GM21390 (cell line): Measurements from ENCODE around the gene CCDC120.

Source experiments
- ATAC-seq: cut with Tn5 transposase; IDR thresholded peaks from one replicate; pipeline ENCODE4 v1.9.1; 2021; ENCODE audit not compliant: unreplicated experiment

The CCDC120 gene

DNA sequence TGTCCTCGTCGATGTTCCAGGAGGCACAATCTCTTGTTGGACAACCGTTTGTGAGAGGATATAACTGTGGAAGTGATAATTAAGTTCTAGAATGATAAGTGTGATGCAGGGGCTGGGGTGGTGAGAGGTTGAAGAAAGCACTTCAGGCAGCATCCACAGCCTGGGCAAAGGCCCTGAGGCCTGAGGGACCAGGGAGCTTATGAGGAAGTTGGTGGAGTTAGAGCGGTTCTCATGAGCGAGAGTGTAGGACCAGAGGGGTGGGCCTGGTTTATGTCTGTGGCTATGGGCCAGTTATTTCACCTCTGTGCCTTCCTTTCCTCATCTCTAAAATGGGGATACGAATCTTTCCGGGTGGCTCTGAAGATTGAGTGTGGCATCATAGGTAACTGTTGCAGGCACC lies 2.7 kb downstream of the CCDC120 start:
- no peak for ATAC-seq

DNA sequence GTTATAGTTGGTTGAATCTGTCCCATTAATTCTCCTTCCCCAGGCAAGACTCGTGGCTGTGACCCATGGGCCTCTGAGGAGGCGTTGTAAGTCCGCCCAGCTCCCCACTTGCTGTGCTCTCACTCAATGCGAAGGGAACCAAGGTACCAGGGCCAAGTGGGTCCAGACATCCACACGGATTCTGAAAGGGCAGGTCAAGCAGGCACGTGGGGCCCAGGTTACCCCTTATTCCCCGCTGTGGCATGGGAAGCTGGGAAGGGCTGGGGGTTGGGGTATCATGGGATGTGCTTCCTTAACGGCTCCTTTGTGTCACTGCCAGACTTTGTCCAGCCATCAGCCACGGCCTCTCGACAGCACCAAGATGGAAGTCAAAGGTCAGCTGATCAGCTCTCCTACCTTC lies 3.1 kb downstream of the CCDC120 start:
- ATAC-seq, result no peak

DNA sequence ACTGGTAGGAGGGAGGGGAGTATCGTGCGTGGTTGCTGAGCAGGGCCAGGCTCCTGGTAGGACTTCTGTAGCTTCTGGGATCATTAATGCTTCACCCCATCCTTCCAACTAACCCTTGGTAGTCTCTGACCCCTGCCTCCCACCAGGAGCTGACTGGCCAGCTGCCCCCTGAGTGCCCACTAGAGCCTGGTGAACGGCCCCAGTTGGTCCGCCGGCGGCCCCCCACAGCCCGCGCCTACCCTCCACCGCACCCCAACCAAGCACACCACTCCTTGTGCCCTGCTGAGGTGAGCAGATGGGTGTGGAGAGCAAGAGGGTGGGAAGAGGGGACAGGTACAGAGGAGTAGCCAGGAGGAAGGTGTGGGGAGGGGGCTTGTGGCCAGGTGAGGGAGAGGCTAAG lies 4.9 kb downstream of the CCDC120 start:
- ATAC-seq, result no peak

DNA sequence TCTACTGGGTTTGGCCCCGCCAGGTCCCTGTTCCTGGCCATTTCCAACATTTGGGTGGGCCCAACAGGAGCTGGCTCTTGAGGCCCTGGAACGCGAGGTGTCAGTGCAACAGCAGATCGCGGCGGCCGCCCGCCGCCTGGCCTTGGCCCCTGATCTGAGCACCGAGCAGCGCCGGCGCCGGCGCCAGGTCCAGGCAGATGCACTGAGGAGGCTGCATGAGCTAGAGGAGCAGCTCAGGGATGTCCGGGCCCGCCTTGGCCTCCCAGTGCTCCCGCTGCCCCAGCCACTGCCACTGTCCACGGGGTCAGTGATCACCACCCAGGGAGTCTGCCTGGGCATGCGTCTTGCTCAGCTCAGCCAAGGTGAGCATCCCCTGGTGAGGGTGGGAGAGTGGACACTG lies 5.5 kb downstream of the CCDC120 start:
- no peak for ATAC-seq

DNA sequence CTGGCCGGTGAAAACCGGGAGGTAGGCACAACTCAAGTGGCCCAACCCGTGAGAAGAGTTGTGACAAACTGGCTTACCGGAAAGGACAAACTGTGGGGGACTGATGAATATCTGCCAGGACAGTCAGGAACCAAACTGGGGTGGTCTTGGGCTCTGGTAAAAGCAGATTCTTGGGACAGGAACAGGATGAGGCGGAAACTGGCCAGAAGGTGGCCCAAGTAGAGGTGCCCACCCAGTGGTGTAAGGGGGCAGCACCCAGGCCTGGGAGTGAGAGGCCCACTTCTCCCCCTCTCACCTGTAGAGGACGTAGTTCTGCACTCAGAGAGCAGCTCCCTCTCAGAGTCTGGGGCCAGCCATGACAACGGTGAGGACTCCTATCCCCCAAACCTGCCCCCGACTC lies 5.9 kb downstream of the CCDC120 start:
- no peak for ATAC-seq

DNA sequence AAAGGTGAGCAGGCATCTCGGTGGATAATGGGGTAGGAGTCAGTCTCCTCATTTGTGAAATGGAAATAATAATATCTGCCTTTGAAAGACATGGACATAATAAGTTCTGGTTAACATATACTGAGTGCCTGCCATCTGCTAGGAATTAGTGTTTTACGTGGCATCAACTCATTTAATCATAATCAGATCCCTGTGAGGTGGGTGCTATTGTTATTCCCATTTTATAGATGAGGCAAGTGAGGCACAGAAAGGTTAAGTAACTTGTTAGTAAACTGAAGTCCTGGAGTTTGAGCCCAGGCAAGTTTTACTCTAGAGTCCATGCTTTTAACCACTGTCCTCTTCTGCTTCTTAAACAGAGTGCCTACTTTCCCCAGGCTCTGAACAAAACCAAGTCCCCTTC lies 7.5 kb downstream of the CCDC120 start:
- no peak for ATAC-seq

DNA sequence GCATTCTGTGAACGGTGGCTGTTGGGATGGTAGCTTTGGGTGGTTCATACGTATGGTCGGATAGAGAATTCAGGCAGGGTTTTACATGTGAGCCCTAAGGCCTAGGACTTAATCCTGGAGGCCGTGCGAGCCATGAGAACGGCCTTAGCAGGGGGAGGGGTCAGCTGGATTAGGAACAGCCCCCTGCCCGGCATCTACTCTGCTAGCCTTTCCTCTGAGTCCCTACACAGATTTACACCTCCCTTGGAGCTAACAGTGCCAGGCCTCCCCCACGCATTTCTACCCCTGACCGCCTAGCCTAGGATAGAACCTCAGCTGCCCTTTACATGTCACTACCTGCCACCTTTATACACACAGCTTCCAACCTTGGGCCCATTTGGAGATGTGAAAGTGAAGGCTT lies 7.9 kb downstream of the CCDC120 start:
- ATAC-seq, result no peak

DNA sequence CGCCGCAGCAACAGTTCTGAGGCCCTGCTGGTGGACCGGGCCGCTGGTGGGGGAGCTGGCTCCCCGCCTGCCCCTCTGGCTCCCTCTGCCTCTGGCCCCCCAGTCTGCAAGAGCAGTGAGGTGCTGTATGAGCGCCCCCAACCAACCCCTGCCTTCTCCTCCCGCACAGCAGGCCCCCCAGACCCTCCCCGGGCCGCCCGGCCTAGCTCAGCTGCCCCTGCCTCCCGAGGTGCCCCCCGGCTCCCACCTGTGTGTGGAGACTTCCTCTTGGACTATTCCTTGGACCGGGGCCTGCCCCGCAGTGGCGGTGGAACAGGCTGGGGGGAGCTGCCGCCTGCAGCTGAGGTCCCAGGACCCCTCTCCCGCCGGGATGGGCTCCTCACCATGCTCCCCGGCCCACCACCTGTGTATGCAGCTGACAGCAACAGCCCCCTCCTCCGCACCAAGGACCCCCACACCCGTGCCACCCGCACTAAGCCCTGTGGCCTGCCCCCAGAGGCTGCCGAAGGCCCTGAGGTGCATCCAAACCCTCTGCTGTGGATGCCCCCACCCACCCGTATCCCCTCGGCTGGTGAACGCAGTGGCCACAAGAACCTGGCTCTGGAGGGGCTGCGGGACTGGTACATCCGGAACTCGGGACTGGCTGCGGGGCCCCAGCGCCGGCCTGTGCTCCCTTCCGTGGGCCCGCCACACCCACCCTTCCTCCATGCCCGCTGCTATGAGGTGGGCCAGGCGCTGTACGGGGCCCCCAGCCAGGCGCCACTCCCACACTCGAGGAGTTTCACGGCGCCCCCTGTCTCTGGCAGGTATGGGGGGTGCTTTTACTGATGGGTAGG lies 8.7 kb downstream of the CCDC120 start:
- no peak for ATAC-seq

DNA sequence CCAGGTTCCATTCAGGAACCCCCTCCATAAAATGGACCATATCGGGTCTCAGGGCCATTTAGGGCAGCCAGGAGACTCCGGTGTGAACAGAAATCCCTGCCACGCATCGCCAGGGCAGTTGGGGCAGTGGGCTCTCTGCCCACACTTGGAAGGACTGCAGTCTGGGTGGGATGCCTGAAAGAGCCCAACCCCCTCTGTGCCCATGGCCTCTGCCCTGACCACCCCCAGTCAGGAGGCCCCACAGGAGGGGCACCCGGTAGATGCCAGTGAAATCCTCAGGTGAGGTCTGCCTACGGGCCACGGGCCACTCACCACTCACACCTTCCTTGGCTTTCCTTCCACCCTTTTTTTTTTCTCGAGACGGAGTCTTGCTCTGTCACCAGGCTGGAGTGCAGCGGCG lies 10.2 kb downstream of the CCDC120 start:
- ATAC-seq, result no peak

DNA sequence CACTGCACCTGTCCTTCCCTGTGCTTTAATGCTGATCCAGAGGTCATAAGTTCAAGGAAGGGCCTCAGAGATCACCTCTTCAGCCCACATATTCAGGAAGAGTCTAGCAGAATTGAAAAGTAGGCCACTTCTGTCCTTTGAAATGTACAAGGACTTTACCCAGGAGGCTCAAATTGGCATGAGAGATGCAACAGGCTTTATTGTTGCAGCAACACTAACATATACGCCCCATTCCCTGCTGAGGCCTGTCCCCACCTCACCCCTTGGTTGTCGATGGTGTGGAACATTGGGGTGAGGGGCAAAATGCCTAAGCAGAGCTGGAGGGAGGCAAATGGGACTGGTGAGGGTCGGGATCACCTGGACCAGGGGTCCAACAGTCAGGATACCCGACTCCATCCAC lies 12.2 kb downstream of the CCDC120 start:
- no peak for ATAC-seq

DNA sequence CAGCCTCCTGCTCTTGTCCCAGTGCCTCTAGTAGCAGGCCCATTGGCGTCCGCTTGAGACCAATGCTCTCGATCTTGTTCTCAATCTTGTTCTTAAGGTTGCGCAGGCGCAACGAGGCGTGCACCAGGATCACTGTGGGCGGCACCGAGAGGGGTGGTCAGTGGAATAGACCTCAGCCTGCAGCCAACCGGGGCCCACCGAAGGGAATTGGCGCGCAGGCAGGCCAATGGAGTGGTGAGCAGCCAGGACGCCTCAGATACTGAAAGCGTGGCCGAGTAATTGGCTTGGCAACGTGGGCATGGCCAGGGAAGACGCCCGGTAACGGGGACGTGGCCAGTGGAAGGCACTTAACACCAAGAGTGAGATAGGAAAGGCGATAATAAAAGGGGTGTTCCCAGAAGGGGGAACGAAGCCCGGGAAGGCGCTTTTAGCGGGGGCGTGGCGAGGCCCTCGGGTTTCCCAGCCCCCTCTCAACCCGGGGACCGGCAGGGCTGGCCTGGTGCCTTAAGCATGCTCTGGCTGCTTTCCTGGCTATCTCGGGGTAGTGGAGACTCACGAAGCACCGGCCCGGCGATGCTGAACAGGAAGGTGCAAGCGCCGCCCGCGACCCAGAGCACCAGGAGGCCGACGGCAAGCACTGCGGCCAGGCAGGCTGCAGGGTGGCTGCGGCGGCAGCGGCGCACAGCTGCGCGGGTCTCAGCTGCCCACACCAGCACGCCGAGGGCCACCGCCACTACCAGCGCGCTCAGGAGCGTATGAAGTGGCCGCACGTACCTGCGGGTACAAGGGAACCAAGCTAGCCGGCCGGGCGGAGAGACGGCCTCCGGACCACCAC lies 13.3 kb downstream of the CCDC120 start:
- ATAC-seq, result no peak

DNA sequence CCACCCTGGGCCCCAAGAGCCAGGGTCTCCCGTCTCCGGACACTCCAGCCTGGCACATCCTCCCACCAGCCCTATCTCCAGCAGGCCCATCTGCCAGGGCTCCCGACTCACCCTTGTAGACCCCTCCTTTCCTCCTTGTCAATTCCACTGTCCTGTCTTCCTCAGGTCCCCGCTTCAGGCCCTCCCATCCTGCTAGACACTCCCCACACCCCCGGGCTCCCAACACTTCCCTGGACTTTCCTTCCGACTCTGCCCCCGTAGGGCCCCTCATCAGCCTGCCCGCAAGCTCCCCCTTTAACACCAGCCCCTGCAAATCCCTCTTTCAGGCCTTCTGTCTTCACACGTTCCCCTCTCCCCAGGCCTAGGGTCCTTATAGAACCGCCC lies 13.9 kb downstream of the CCDC120 start:
- no peak for ATAC-seq

DNA sequence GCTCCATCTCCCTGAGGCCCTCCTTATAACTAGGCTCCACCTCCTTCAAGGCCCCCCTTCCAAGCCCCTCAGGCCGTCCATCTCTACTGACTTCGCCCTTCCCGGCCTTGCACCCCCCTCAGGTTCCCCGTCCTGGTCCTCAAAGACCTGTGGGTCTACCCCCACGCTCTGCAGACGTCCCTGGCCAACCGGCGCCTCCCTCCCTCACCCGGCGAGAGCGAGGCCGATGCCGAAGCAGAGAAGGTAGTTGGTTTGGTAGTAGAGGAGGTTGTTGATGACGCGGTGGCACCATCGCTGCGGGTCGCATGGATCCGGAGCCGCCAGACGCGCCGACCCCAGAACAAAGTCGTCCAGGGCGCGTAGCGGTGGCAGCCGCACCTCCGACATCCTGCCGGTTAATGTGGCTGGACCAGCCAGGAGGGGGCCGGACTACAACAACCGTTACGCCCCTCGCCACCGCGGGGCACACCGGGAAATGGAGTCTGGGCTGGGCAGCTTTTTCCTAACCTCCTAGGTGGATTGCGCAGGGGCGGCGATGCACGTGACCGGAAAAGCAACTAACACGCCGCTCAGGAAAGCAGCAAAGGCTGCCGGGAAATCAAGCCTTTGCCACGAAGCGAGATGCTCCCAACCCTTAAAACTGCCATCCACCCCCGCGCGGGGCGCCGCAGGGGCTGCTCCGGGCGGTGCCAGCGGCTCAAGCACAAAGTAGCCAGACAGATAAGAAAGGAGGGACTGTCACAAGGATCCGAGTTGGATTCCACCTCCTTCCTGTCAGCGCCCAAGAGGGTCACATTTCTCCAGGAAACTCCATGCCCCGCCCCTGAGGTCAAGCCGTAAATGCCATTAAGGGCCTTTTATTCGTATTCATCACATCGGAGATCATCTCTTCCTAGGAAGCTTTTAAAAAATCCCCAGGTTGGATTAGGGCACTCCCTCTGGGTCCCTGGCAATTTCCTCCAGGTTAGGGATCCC lies 15.1 kb downstream of the CCDC120 start, which contains the start of gene PRAF2:
Gene PRAF2, minus strand, starts transcription at position 402 of the 975 bp plus-strand sequence. Its CDS starts 15 bp downstream, at position 387.
- ATAC-seq, result peak; percentile 95

DNA sequence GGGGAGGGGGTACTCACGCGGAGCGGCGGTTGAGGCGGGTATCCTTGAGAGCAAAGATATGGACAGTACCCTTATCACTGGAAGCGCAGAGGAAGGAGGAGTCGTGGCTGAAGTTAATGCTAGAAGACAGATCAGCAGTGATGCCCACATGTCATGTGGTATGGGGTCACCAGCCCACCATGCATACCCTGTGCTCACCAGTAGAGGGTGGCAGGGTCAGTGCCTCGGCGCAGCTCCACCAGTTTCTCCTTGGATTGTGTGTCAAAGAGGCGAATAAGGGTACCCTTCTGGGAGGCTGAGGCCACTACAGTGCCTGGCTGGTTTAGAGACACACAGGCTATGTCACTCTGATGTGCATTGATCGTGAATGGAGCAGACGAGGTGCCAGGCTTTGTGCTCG lies 16.5 kb downstream of the CCDC120 start:
- ATAC-seq, result no peak

DNA sequence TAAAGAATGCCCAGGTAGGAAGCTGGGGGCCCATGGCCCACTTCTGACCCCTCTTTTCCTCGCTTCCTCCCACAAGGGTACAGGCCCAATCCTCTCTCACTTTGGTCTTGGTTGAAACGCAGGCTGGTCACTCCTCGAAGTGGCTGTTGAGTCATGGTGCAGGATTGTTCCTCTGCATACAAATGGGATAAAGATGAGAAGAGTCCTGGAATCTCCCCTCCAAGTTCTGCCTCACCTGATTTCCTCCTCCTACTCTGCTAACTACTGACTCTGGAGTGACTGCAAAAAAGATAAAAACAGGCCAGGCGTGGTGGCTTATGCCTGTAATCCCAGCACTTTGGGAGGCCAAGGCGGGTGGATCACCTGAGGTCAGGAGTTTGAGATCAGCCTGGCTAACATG lies 19.1 kb downstream of the CCDC120 start:
- no peak for ATAC-seq

DNA sequence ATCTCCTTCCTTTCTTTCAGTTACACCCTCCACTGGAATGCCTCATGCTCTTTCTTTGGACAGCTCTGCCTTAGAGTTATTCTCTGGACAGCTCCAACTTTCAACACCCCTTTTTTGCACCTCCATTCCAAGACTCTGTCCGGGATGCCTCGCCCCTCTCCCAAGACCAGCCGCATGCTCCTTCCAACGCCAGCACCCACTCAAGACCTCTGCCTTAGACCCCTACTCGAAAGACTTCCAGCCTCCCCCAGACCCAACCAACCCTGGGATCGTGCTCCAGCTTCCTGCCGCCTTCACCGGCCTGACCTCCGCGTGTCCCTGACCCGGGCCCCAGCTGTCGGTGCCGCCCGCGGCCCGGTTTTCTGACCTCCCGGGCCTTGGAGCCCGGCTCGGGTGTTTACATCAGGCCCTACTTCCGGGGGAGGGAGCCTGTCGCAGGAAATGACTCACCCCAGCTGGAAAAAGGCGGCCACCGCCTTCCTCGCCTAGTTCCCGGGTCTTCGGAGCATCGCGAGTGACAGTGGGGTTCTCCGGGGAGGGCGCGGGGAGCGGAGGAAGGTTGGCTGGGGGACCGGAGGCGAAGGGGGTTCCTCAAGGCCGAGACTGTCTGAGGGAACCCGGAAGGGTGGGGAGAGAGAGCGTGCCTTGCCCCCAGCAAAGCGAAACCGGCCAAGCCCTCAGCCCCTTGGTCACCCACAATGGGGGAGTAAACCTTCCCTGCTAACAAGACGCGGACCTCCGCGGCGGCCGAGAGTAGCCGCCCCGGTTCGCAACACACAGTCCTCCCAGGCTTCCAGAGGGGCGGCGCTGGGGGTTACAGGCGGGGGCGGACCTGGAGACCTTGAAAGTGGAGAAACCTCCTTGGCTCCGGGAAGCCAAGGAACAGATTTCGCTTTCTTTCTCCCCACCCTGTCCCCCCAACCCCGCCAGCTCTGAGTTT lies 21.0 kb downstream of the CCDC120 start, which contains the start of gene WDR45:
Gene WDR45, minus strand, starts transcription at position 399 of the 940 bp plus-strand sequence. CDS start 1,792 bp downstream, outside the sequence.
- ATAC-seq, result peak; percentile 81

DNA sequence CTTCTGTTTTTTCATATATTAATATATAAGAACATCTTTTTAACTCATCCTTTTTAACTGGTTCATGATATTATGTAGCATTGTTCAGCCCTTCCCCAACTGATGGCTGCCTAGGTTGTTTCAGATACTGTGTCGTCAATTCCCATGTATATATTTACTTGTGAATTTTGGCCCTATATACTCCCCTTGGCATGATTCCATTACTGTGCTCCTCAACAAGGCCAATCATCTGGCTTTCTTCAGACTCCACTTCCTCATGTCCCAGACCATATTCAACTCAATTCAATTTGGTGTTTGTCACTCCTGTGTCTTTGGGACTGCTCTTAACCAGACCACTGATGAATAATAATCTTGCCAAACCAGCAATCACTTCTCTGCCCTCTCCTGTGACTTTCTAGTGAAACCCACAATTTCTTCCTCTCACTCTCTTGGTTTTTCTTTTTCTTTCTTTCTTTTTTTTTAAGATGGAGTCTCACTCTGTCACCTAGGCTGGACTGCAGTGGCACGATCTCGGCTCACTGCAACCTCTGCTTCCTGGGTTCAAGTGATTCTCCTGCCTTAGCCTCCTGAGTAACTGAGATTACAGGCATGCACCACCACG lies 23.6 kb downstream of the CCDC120 start:
- ATAC-seq, result no peak

DNA sequence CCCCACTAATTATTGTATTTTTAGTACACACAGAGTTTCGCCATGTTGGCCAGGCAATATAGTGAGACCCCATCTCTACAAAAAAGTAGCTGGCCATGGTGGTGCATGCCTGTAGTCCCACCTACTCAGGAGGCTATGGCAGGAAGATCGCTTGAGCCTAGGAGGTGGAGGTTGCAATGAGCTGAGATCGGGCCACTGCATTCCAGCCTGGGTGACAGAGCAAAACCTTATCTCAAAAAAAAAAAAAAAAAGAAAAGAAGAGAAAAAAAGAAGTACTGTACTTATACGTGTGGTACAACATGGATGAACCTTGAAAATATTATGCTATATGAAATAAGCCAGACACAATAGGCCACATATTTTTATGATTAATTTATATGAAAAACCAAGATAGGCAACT lies 30.8 kb downstream of the CCDC120 start:
- ATAC-seq, result no peak

DNA sequence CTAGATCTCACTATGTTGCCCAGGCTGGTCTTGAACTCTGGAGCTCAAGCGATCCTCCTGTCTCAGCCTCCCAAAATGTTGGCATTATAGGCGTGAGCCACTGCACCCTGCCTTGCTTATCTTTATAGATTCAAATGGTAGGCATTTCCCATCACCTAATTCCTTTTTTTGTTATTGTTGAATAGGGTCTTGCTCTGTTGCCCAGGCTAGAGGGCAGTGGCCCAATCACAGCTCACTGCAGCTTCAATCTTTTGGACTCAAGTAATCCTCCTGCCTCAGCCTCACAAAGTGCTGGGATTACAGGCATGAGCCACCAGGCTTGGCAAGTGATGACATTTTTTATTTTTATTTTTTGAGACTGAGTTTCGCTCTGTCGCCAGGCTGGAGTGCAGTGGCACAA lies 37.6 kb downstream of the CCDC120 start:
- no peak for ATAC-seq
